SK-N-SH treated with all-trans-retinoic acid at 6 μM for 48 hours (cell line): Measurements from ENCODE around the gene CTTN.
"Not testable (repeated sequence)": the region's sequence is repeated elsewhere in the genome, so short reads cannot be mapped to it uniquely, and the experiment has no call there.

Experiments used
- ATAC-seq: fragments of 200-7000 bp; cut with Tn5 transposase; 3 replicates; pipeline ENCODE4 v1.9.1; 2020; ENCODE audit warnings: mild to moderate bottlenecking, moderate library complexity
- ARNTL ChIP-seq: fragments of 450-650 bp; formaldehyde crosslinking; IDR thresholded peaks from 2 replicates; pipeline ENCODE4 v1.5.0; 2020; ENCODE audit warnings: low read depth, mild to moderate bottlenecking, moderate library complexity, borderline replicate concordance
- BACH2 ChIP-seq: fragments of 250-450 bp; sonication (Bioruptor Pico); IDR thresholded peaks from 2 replicates; pipeline ENCODE4 v1.9.0; 2021; ENCODE audit warnings: mild to moderate bottlenecking, borderline replicate concordance
- CREB5 ChIP-seq: fragments of 250-450 bp; sonication (Bioruptor Pico); IDR thresholded peaks from 2 replicates; pipeline ENCODE4 v1.5.1; 2020; ENCODE audit warnings: low read depth, mild to moderate bottlenecking, moderate library complexity
- CSRNP3 ChIP-seq: fragments of 250-450 bp; sonication (Bioruptor Pico); IDR thresholded peaks from 2 replicates; pipeline ENCODE4 v1.5.1; 2021; ENCODE audit warnings: mild to moderate bottlenecking, moderate library complexity
- ESRRG ChIP-seq: fragments of 250-450 bp; sonication (Bioruptor Pico); IDR thresholded peaks from 2 replicates; pipeline ENCODE4 v1.6.1; 2021; ENCODE audit warnings: mild to moderate bottlenecking
- GLIS3 ChIP-seq: fragments of 250-450 bp; sonication (Bioruptor Pico); IDR thresholded peaks from 2 replicates; pipeline ENCODE4 v1.5.0; 2020; ENCODE audit warnings: mild to moderate bottlenecking, moderate library complexity
- ISL1 ChIP-seq: fragments of 250-450 bp; sonication (Bioruptor Pico); IDR thresholded peaks from 2 replicates; pipeline ENCODE4 v2.1.2; 2022; ENCODE audit warnings: mild to moderate bottlenecking, moderate library complexity
- PATZ1 ChIP-seq: fragments of 250-450 bp; sonication (Bioruptor Pico); IDR thresholded peaks from 2 replicates; pipeline ENCODE4 v1.8.0; 2020; ENCODE audit warnings: mild to moderate bottlenecking, moderate library complexity, borderline replicate concordance
- POU6F1 ChIP-seq: fragments of 250-450 bp; sonication (Bioruptor Pico); IDR thresholded peaks from 2 replicates; pipeline ENCODE4 v1.8.0; 2021; ENCODE audit warnings: low read depth, mild to moderate bottlenecking, moderate library complexity, borderline replicate concordance
- TOX ChIP-seq: fragments of 250-450 bp; sonication (Bioruptor Pico); IDR thresholded peaks from 2 replicates; pipeline ENCODE4 v1.8.0; 2021; ENCODE audit warnings: mild to moderate bottlenecking, moderate library complexity, borderline replicate concordance
- TSHZ2 ChIP-seq: fragments of 250-450 bp; sonication (Bioruptor Pico); IDR thresholded peaks from 2 replicates; pipeline ENCODE4 v1.5.0; 2020; ENCODE audit warnings: mild to moderate bottlenecking, moderate library complexity
- ZC3H10 ChIP-seq: fragments of 250-450 bp; sonication (Bioruptor Pico); IDR thresholded peaks from 2 replicates; pipeline ENCODE4 v1.5.1; 2021; ENCODE audit warnings: mild to moderate bottlenecking, moderate library complexity
- ZFP3 ChIP-seq: fragments of 250-450 bp; sonication (Bioruptor Pico); IDR thresholded peaks from 2 replicates; pipeline ENCODE4 v1.5.0; 2020; ENCODE audit warnings: mild to moderate bottlenecking, moderate library complexity
- ZNF565 ChIP-seq: fragments of 450-650 bp; formaldehyde crosslinking; conservative IDR thresholded peaks from 2 replicates; pipeline ENCODE4 v1.5.0; 2020; ENCODE audit warnings: low read depth, mild to moderate bottlenecking, moderate library complexity
- ZNF70 ChIP-seq: fragments of 450-650 bp; formaldehyde crosslinking; IDR thresholded peaks from 2 replicates; pipeline ENCODE4 v1.5.0; 2020; ENCODE audit warnings: mild to moderate bottlenecking, moderate library complexity
- ZNF8 ChIP-seq: fragments of 450-650 bp; formaldehyde crosslinking; IDR thresholded peaks from 2 replicates; pipeline ENCODE4 v1.5.0; 2020; ENCODE audit warnings: mild to moderate bottlenecking, moderate library complexity

CTTN gene

DNA sequence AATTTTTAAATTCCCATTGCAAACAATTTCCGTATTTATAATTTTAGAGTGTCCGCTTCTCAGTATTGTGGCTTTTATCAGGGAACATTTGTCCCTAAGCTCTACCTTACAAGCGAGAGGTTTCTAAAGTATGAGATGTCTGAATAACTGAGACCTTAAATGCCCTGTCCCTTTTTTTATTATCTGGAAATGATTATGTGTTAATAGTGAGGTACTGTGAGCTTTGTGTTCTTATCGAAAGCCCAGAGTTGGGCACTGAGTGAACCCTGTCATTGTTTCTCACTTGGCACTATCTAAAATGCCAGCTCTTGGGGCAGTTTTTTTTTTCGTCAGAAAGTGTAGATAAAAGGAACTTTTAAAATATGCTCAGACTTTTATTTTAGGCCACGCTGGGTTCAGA, 9.5 kb downstream of the CTTN start:
- no peak for TF ChIP-seq ISL1 (CRISPR knock-in tag)
- no peak for TF ChIP-seq ARNTL (CRISPR knock-in tag)
- TF ChIP-seq ZC3H10 (CRISPR knock-in tag), result no peak
- TF ChIP-seq POU6F1 (CRISPR knock-in tag), result no peak
- no peak for TF ChIP-seq ZFP3 (CRISPR knock-in tag)
- TF ChIP-seq GLIS3 (CRISPR knock-in tag), result no peak
- no peak for TF ChIP-seq ZNF565 (CRISPR knock-in tag)
- TF ChIP-seq CREB5 (CRISPR knock-in tag), result no peak
- TF ChIP-seq PATZ1 (CRISPR knock-in tag), result no peak
- no peak for TF ChIP-seq CSRNP3
- TF ChIP-seq TSHZ2 (CRISPR knock-in tag), result no peak
- no peak for ATAC-seq

DNA sequence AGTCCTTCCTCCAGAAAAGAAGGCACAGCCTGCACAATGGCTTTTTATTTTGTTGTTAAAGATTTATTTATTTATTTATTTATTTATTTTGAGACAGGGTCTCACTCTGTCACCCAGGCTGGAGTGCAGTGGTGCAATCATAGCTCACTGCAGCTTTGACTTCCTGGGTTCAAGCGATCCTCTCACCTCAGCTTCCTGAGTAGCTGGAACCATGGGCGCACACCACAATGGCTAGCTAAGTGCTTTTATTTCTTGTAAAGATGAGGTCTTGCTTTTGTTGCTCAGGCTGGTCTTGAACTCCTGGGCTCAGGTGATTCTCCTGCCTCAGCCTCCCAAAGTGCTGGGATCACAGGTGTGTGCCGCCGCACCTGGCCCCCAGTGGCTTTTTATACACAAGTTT, 10.0 kb downstream of the CTTN start:
- ATAC-seq, result not testable (repeated sequence)

- TF ChIP-seq POU6F1 (CRISPR knock-in tag) (no peak), ZNF8 (CRISPR knock-in tag) (no peak), CSRNP3 (no peak), ESRRG (CRISPR knock-in tag) (no peak), ZNF70 (CRISPR knock-in tag) (no peak), CREB5 (CRISPR knock-in tag) (no peak), ZNF565 (CRISPR knock-in tag) (no peak), BACH2 (CRISPR knock-in tag) (no peak), TOX (no peak), TSHZ2 (CRISPR knock-in tag) (no peak), ZC3H10 (CRISPR knock-in tag) (no peak), PATZ1 (CRISPR knock-in tag) (no peak), ARNTL (CRISPR knock-in tag) (no peak), ZFP3 (CRISPR knock-in tag) (no peak)
- no peak for ATAC-seq
Measured at GRCh38 chr11:70409437-70409836, 11.1 kb downstream of the CTTN start.
